Measurements from ENCODE around the gene SPAG6. TPM values are rescaled to one million over a fixed set of nuclear protein-coding genes. Genes with fewer than 3 reads are reported as not detected.
A peak's percentile ranks its signal among the peaks of the same experiment; 100 is the strongest.

Gene SPAG6
- total and polyA plus RNA-seq, 9 of the 15 experiments (the other 6 are each of a cell fraction or from before 2014, with no cell fraction given), result 3.5 to 23.1 (median 11.8) TPM

DNA sequence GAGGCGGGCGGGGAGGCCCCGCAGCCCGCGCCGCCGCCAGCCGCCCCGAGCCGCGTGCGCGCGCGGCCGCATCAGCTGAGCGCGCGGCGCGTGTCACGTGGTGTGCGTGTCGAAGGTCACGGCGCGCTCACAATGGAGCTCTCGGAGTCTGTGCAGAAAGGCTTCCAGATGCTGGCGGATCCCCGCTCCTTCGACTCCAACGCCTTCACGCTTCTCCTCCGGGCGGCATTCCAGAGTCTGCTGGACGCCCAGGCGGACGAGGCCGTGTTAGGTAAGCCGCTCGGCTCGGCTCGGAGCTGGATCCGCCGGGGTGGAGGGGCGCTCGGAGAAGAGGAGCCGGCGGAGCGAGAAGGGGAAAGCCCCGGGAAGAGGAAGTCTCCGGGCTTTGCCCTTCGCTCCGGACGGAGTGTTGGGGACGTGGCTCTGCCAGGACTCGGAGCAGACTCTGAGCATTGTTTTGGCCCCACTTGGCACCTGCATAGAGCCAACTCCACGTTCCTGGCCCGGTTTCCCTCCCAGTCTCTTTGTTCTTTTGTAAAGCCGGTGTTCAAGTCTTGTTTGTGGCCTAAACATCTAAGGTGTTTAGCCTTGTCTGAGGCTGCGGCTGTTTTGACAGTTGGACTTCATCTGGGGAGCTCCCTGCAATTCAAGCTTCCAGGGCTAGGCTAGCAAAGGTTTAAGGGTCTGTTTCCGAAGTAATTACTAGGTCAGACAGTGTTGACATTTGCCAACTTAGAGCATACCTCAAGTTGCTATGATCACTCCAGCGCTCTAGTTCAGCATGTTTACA is 28.8 kb upstream of the SPAG6 start, which contains the start of gene COMMD3 (continued):
- TF ChIP-seq ZNF77 (CRISPR knock-in tag; IDR thresholded peaks at IDR 0.05) (no peak), OTX1 (CRISPR knock-in tag; IDR thresholded peaks at IDR 0.05) (peak; percentile 23; the same call in 1 of the 2 replicates), STAG1 (CRISPR knock-in tag; IDR thresholded peaks at IDR 0.05; ENCODE audit: borderline replicate concordance) (no peak), HOXB6 (CRISPR knock-in tag; IDR thresholded peaks at IDR 0.05; ENCODE audit: borderline replicate concordance) (no peak), ZNF23 (CRISPR knock-in tag; IDR thresholded peaks at IDR 0.05) (no peak), SMAD3 (CRISPR knock-in tag; conservative IDR thresholded peaks at IDR 0.05) (no peak), BDP1 (IDR thresholded peaks at IDR 0.05; ENCODE audit: insufficient read depth, insufficient read length) (no peak), KLF10 (CRISPR knock-in tag; IDR thresholded peaks at IDR 0.05) (no peak), FOXO4 (CRISPR knock-in tag; IDR thresholded peaks at IDR 0.05) (no peak), SAP30 (IDR thresholded peaks at IDR 0.05; ENCODE audit: borderline replicate concordance, insufficient read depth, low read depth, low read length, poor library complexity, severe bottlenecking) (no peak), SLC30A9 (CRISPR knock-in tag; IDR thresholded peaks at IDR 0.05) (no peak), PHF8 (IDR thresholded peaks at IDR 0.05; ENCODE audit: borderline replicate concordance, low read length) (peak; percentile 85; the same call in 1 of the 2 replicates), FOXA3 (CRISPR knock-in tag; conservative IDR thresholded peaks at IDR 0.05 in 1 of 2, IDR thresholded peaks at IDR 0.05 in 1 of 2) (peak; percentile 88 to 93), MYC (IDR thresholded peaks at IDR 0.05; ENCODE audit: low read depth, low read length) (peak; percentile 77; the same call in 1 of the 2 replicates), MYC (CRISPR knock-in tag; IDR thresholded peaks at IDR 0.05; ENCODE audit: borderline replicate concordance, low read depth) (no peak; the same call in 1 of the 2 replicates), ZZZ3 (IDR thresholded peaks at IDR 0.05) (no peak), RBM34 (IDR thresholded peaks at IDR 0.05; ENCODE audit: borderline replicate concordance, insufficient read depth, low read length) (no peak), E2F5 (CRISPR knock-in tag; IDR thresholded peaks at IDR 0.05) (no peak), ETV1 (tag; conservative IDR thresholded peaks at IDR 0.05; ENCODE audit: low read depth) (0 out of 2 replicates have a peak, but pooled peaks have one; percentile 17), BRD4 (IDR thresholded peaks at IDR 0.05) (no peak), ZNF184 (CRISPR knock-in tag; IDR thresholded peaks at IDR 0.05) (no peak)
- TF ChIP-seq, protein P1, sequence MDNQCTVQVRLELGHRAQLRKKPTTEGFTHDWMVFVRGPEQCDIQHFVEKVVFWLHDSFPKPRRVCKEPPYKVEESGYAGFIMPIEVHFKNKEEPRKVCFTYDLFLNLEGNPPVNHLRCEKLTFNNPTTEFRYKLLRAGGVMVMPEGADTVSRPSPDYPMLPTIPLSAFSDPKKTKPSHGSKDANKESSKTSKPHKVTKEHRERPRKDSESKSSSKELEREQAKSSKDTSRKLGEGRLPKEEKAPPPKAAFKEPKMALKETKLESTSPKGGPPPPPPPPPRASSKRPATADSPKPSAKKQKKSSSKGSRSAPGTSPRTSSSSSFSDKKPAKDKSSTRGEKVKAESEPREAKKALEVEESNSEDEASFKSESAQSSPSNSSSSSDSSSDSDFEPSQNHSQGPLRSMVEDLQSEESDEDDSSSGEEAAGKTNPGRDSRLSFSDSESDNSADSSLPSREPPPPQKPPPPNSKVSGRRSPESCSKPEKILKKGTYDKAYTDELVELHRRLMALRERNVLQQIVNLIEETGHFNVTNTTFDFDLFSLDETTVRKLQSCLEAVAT (IDR thresholded peaks at IDR 0.05), result peak; percentile 71 to 87
- TF ChIP-seq, protein P2, sequence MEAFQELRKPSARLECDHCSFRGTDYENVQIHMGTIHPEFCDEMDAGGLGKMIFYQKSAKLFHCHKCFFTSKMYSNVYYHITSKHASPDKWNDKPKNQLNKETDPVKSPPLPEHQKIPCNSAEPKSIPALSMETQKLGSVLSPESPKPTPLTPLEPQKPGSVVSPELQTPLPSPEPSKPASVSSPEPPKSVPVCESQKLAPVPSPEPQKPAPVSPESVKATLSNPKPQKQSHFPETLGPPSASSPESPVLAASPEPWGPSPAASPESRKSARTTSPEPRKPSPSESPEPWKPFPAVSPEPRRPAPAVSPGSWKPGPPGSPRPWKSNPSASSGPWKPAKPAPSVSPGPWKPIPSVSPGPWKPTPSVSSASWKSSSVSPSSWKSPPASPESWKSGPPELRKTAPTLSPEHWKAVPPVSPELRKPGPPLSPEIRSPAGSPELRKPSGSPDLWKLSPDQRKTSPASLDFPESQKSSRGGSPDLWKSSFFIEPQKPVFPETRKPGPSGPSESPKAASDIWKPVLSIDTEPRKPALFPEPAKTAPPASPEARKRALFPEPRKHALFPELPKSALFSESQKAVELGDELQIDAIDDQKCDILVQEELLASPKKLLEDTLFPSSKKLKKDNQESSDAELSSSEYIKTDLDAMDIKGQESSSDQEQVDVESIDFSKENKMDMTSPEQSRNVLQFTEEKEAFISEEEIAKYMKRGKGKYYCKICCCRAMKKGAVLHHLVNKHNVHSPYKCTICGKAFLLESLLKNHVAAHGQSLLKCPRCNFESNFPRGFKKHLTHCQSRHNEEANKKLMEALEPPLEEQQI (IDR thresholded peaks at IDR 0.05), result no peak
